K562 (cell line): ENCODE data around the gene ABHD10. TPM values are rescaled to one million over a fixed set of nuclear protein-coding genes. Genes with fewer than 3 reads are reported as not detected.

ENCODE experiments used
- AFF4 ChIP-seq: sonication (generic); formaldehyde crosslinking; IDR thresholded peaks from 2 replicates; pipeline ENCODE4 v1.8.0; 2023; ENCODE audit warnings: mild to moderate bottlenecking, missing genetic modification reagents
- ARID2 ChIP-seq: fragments of 450-650 bp; IDR thresholded peaks from 2 replicates; pipeline ENCODE4 v1.6.1; 2017; ENCODE audit warnings: antibody characterized with exemption, mild to moderate bottlenecking
- BCLAF1 ChIP-seq, 2 experiments: fragments of 450-650 bp in 1 of 2; IDR thresholded peaks; 2 replicates each; pipeline ENCODE4 v1.6.1; 2011 to 2017; ENCODE audit warnings: low read depth in 2 of 2, antibody characterized with exemption in 1 of 2, borderline replicate concordance in 1 of 2, low read length in 1 of 2, mild to moderate bottlenecking in 1 of 2, mixed read lengths in 1 of 2; ENCODE audit not compliant: control insufficient read depth in 1 of 2
- CREB1 ChIP-seq, 2 experiments: sonication (generic) in 1 of 2; formaldehyde crosslinking in 1 of 2; IDR thresholded peaks; 2 replicates each; pipeline versions ENCODE4 v1.6.1 to v1.8.0; 2012 to 2022; ENCODE audit warnings: inconsistent platforms in 1 of 2, mild to moderate bottlenecking in 1 of 2, missing genetic modification reagents in 1 of 2, moderate library complexity in 1 of 2
- CUX1 ChIP-seq: fragments of 200-800 bp; sonication (Bioruptor generic); IDR thresholded peaks from 2 replicates; pipeline ENCODE4 v1.6.1; 2016; ENCODE audit warnings: missing genetic modification characterization, missing compliant biosample characterization
- FOXK2 ChIP-seq, 2 experiments: fragments of 450-650 bp; IDR thresholded peaks in 1 of 2; conservative IDR thresholded peaks in 1 of 2; 2 replicates each; pipeline ENCODE4 v1.6.1; 2016; ENCODE audit warnings: low read depth in 2 of 2, mild to moderate bottlenecking in 1 of 2
- HNRNPL ChIP-seq: fragments of 200-400 bp; formaldehyde crosslinking; IDR thresholded peaks from 2 replicates; pipeline ENCODE4 v1.6.1; 2017; ENCODE audit warnings: low read depth, mild to moderate bottlenecking, low read length
- PATZ1 ChIP-seq: fragments of 250-450 bp; sonication (Bioruptor Pico); IDR thresholded peaks from 2 replicates; pipeline ENCODE4 v1.5.0; 2020; ENCODE audit warnings: mild to moderate bottlenecking, borderline replicate concordance
- PRPF4 ChIP-seq: fragments of 200-400 bp; formaldehyde crosslinking; IDR thresholded peaks from one replicate; pipeline ENCODE4 v1.6.1; 2017; ENCODE audit warnings: low read length, low read depth, mild to moderate bottlenecking; ENCODE audit not compliant: insufficient read depth, poor library complexity, severe bottlenecking
- RBFOX2 ChIP-seq: fragments of 200-400 bp; formaldehyde crosslinking; IDR thresholded peaks from 2 replicates; pipeline ENCODE4 v1.6.1; 2017; ENCODE audit warnings: low read depth, mild to moderate bottlenecking, low read length, moderate library complexity
- RBM15 ChIP-seq: fragments of 200-400 bp; formaldehyde crosslinking; IDR thresholded peaks from 2 replicates; pipeline ENCODE4 v1.6.1; 2018; ENCODE audit warnings: mild to moderate bottlenecking, low read length, moderate library complexity; ENCODE audit not compliant: insufficient read depth
- RBM25 ChIP-seq: fragments of 200-400 bp; formaldehyde crosslinking; IDR thresholded peaks from 2 replicates; pipeline ENCODE4 v1.6.1; 2018; ENCODE audit warnings: low read length, low read depth, moderate library complexity; ENCODE audit not compliant: severe bottlenecking
- polyA plus RNA-seq, 8 experiments: library from polyadenylated mRNA; depleted of rRNA in 4 of 8; stranded (reverse) in 5 of 8; unstranded in 3 of 8; fragments of >200 nt; fragmentation: Nextera tagmentation in 2 of 8; fragmentation: Illumina TruSeq in 1 of 8; extraction: Ambion mirVana in 2 of 8; extraction: Trizol in 1 of 8; gene quantifications; 2 replicates each; pipeline versions ENCODE4 v1.2.1 to v1.2.3, GENCODE V29; 2011 to 2014; ENCODE audit warnings: inconsistent platforms in 1 of 8, missing spikeins in 1 of 8
- total RNA-seq, 7 experiments: library from RNA; depleted of rRNA in 6 of 7; stranded (reverse); fragments of >200 nt in 6 of 7; fragmentation: Illumina TruSeq in 2 of 7; extraction: Trizol in 2 of 7; gene quantifications; 2 replicates each; pipeline versions ENCODE4 v1.2.1 to v1.2.3, GENCODE V29; 2011 to 2021; ENCODE audit warnings: low replicate concordance in 1 of 7

ABHD10 gene
- total and polyA plus RNA-seq, 9 of the 15 experiments (the other 6 are each of a cell fraction or from before 2014, with no cell fraction given), result 6.1 to 29.5 (median 11.5) TPM

GRCh38 chr3:112019716-112020115 is 40.9 kb downstream of the ABHD10 start (continued):
- no peak for TF ChIP-seq AFF4
- no peak for TF ChIP-seq RBFOX2
- no peak for TF ChIP-seq PATZ1
- TF ChIP-seq RBM15, result no peak
- TF ChIP-seq RBM25, result no peak
- TF ChIP-seq CUX1 (CRISPR knock-in tag), result no peak
- no peak for TF ChIP-seq FOXK2 (conservative IDR thresholded peaks at IDR 0.05 in 1 of 2, IDR thresholded peaks at IDR 0.05 in 1 of 2; ENCODE audit: low read depth in 2 of 2)
- TF ChIP-seq PRPF4, result no peak
- TF ChIP-seq CREB1 (IDR thresholded peaks at IDR 0.05), result no peak
- no peak for TF ChIP-seq CREB1 (CRISPR knock-in tag; IDR thresholded peaks at IDR 0.05)
- no peak for TF ChIP-seq BCLAF1 (IDR thresholded peaks at IDR 0.05; ENCODE audit: borderline replicate concordance in 1 of 2, control insufficient read depth in 1 of 2, low read depth in 2 of 2, low read length in 1 of 2)
- TF ChIP-seq HNRNPL, result no peak
- no peak for TF ChIP-seq ARID2
